Measurements from ENCODE around the gene DOHH. TPM values are rescaled to one million over a fixed set of nuclear protein-coding genes. Genes with fewer than 3 reads are reported as not detected.
"Not testable (repeated sequence)": the region's sequence is repeated elsewhere in the genome, so short reads cannot be mapped to it uniquely, and the experiment has no call there.

Gene DOHH
- total RNA-seq, 1 experiment from 2014 or later: 0.89 TPM

DNA sequence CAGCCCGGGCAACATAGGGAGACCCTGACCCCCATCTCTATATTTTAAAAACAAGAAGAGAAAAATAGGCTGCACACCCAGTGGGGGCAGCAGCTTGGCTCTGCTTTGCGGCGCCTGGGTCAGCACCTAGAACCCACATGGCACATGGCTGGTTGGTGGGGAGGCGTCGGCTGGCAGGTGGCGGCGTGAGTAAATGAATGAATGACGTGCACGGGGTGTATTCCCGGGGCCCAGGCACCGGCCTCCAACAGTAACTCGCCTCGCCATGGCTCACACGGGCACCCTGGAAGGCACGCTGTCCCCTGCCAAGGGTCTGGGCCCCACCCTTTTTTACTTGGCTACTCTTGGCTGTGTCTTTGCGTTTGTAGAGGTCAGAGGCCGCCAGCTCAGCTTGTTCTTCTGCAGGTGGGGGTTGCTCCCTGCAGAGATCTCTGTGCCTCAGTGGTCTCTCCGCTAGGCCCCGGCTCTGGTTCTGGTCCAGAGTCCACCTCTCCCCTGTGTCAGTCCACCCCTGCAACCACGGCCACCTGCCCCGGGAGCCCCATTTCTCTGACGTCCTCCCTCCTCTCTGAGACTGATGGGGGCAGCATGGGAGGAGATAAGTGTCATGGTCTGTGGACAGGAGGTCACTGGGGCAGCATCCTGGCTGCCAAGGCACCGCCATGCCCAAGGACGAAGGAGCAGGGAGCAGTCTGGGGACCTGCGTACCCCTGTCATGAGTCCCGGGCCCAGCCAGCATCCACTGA lies 11.2 kb upstream of the DOHH start:
- peaks cover 20% of the 10 kb centered on the region for H3K4me1 ChIP-seq (ENCODE audit: low read length)
- no peak overlapping the region for H2AFZ ChIP-seq (ENCODE audit: low read length)
- H3K9ac ChIP-seq (ENCODE audit: low read length): no peak overlapping the region
- no peak for DNase-seq
- peaks cover 33% of the 10 kb centered on the region; the same call in 1 of the 2 replicates for H4K20me1 ChIP-seq (ENCODE audit: insufficient read depth, low read depth, low read length)
- H3K9me2 ChIP-seq (replicated peaks; ENCODE audit: insufficient read depth, low read length): no peaks in the 10 kb centered on the region
- peaks cover 98% of the 10 kb centered on the region for H3K79me2 ChIP-seq (ENCODE audit: low read length)
- H3K4me3 ChIP-seq (ENCODE audit: low read length): no peak overlapping the region
- H3K4me2 ChIP-seq (ENCODE audit: low read depth, low read length, poor library complexity, severe bottlenecking): no peak overlapping the region
- H3K36me3 ChIP-seq (ENCODE audit: insufficient read depth, low read length): no peaks in the 10 kb centered on the region
- no peaks in the 10 kb centered on the region for H3K27me3 ChIP-seq (ENCODE audit: low read length)
- no peaks in the 10 kb centered on the region for H3K9me3 ChIP-seq (ENCODE audit: low read length)
- no peak overlapping the region for H3K27ac ChIP-seq (ENCODE audit: low read length)

- H2AFZ ChIP-seq (ENCODE audit: low read length): no peak overlapping the region
- peaks cover 93% of the 10 kb centered on the region for H3K79me2 ChIP-seq (ENCODE audit: low read length)
- H3K36me3 ChIP-seq (ENCODE audit: insufficient read depth, low read length): no peaks in the 10 kb centered on the region
- no peak overlapping the region for H3K4me3 ChIP-seq (ENCODE audit: low read length)
- H3K27me3 ChIP-seq (ENCODE audit: low read length): no peaks in the 10 kb centered on the region
- no peak overlapping the region for H3K4me2 ChIP-seq (ENCODE audit: low read depth, low read length, poor library complexity, severe bottlenecking)
- peaks cover 10% of the 10 kb centered on the region for H3K4me1 ChIP-seq (ENCODE audit: low read length)
- peaks cover 25% of the 10 kb centered on the region; the same call in 1 of the 2 replicates for H4K20me1 ChIP-seq (ENCODE audit: insufficient read depth, low read depth, low read length)
- H3K27ac ChIP-seq (ENCODE audit: low read length): no peak overlapping the region
- no peak for DNase-seq
- H3K9me2 ChIP-seq (replicated peaks; ENCODE audit: insufficient read depth, low read length): no peaks in the 10 kb centered on the region
- H3K9me3 ChIP-seq (ENCODE audit: low read length): no peaks in the 10 kb centered on the region
- H3K9ac ChIP-seq (ENCODE audit: low read length): no peak overlapping the region
These were observed 10.3 kb upstream of the DOHH start for GRCh38 chr19:3510727-3511126.

GRCh38 chr19:3509566-3509989 lies 9.1 kb upstream of the DOHH start:
- Histone ChIP-seq H3K27me3 (ENCODE audit: low read length) (no peaks in the 10 kb centered on the region), H3K79me2 (ENCODE audit: low read length) (peaks cover 87% of the 10 kb centered on the region), H4K20me1 (ENCODE audit: insufficient read depth, low read depth, low read length) (peaks cover 19% of the 10 kb centered on the region; the same call in 1 of the 2 replicates), H3K27ac (ENCODE audit: low read length) (no peak overlapping the region), H3K4me1 (ENCODE audit: low read length) (peaks cover 19% of the 10 kb centered on the region), H3K9me3 (ENCODE audit: low read length) (no peaks in the 10 kb centered on the region), H3K36me3 (ENCODE audit: insufficient read depth, low read length) (no peaks in the 10 kb centered on the region), H3K9ac (ENCODE audit: low read length) (no peak overlapping the region), H3K4me3 (ENCODE audit: low read length) (no peak overlapping the region), H3K4me2 (ENCODE audit: low read depth, low read length, poor library complexity, severe bottlenecking) (no peak overlapping the region), H2AFZ (ENCODE audit: low read length) (no peak overlapping the region), H3K9me2 (replicated peaks; ENCODE audit: insufficient read depth, low read length) (no peaks in the 10 kb centered on the region)
- no peak for DNase-seq

GRCh38 chr19:3508771-3509535 lies 8.5 kb upstream of the DOHH start:
- Histone ChIP-seq H3K4me2 (ENCODE audit: low read depth, low read length, poor library complexity, severe bottlenecking) (no peak overlapping the region), H3K9me2 (replicated peaks; ENCODE audit: insufficient read depth, low read length) (no peaks in the 10 kb centered on the region), H3K4me3 (ENCODE audit: low read length) (no peak overlapping the region), H4K20me1 (ENCODE audit: insufficient read depth, low read depth, low read length) (peaks cover 19% of the 10 kb centered on the region; the same call in 1 of the 2 replicates), H3K27ac (ENCODE audit: low read length) (no peak overlapping the region), H3K9ac (ENCODE audit: low read length) (no peak overlapping the region), H3K36me3 (ENCODE audit: insufficient read depth, low read length) (no peaks in the 10 kb centered on the region), H3K79me2 (ENCODE audit: low read length) (peaks cover 81% of the 10 kb centered on the region), H3K9me3 (ENCODE audit: low read length) (no peaks in the 10 kb centered on the region), H3K27me3 (ENCODE audit: low read length) (no peaks in the 10 kb centered on the region), H2AFZ (ENCODE audit: low read length) (no peak overlapping the region), H3K4me1 (ENCODE audit: low read length) (peaks cover 19% of the 10 kb centered on the region)
- no peak for DNase-seq

DNA sequence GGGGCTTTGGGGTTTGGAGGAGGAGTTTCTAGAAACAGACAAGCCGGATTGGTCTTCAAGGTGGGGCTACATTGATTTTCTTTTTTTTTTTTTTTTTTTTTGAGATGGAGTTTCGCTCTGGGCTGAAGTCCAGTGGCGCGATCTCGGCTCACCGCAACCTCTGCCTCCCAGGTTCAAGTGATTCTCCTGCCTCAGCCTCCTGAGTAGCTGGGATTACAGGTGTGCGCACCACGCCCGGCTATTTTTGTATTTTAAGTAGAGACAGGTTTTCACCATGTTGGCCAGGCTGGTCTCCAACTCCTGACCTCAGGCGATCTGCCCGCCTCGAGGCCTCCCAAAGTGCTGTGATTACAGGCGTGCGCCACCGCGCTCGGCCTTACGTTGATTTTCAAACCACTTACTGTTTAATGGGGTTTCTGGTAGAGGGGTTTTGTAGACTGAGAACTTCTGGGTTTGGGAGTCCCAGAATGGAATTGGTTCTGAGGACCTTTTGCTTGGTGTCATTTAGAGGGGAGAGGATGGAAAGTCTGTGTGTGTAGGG lies 7.7 kb upstream of the DOHH start:
- peaks cover 19% of the 10 kb centered on the region; the same call in 1 of the 2 replicates for H4K20me1 ChIP-seq (ENCODE audit: insufficient read depth, low read depth, low read length)
- H3K27ac ChIP-seq (ENCODE audit: low read length); H3K27me3 ChIP-seq (ENCODE audit: low read length); H3K9me3 ChIP-seq (ENCODE audit: low read length); H3K9ac ChIP-seq (ENCODE audit: low read length); H3K36me3 ChIP-seq (ENCODE audit: insufficient read depth, low read length); H3K4me3 ChIP-seq (ENCODE audit: low read length); H3K4me2 ChIP-seq (ENCODE audit: low read depth, low read length, poor library complexity, severe bottlenecking); H2AFZ ChIP-seq (ENCODE audit: low read length); H3K9me2 ChIP-seq (replicated peaks; ENCODE audit: insufficient read depth, low read length): not testable (repeated sequence)
- H3K4me1 ChIP-seq (ENCODE audit: low read length): peaks cover 19% of the 10 kb centered on the region
- H3K79me2 ChIP-seq (ENCODE audit: low read length): peaks cover 73% of the 10 kb centered on the region
- DNase-seq: peak; percentile 47

DNA sequence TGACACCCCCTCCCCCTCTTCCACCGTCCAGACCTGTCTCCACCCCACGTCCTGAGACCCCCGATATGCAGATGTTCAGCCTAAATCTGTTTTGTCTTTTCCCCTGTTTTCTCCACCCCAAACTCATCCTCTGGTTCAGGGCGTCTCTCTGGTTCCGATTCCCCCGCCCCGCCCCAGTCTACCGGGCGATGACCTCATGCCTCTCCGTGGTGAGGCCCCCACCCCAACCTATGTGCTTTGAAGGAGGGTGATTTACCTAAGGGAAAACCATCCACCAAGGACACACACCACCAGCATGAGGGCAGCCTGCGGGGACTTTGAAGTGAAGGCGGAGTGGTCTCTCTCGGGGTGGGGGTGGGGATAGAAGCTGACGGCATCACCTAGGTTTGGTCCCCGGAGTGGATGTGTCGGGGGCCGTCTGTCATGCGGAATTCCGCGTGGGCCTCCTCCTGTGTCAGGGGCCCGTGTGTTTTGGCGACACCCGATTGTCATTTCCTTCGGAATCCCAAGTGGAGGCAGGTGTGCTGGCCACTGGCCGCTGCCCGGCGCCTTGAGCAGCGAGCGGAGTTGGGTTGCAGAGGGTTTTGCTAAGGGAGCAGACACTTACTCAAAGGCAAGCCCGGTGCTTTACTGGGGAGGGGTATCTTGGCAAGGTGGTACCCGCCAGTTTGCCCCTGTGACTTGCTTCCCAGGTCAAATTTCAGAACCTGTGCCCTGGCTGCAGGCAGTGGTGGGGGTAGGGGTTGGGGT lies 7.1 kb upstream of the DOHH start:
- no peaks in the 10 kb centered on the region for H3K36me3 ChIP-seq (ENCODE audit: insufficient read depth, low read length)
- H3K4me3 ChIP-seq (ENCODE audit: low read length): peak overlapping the region; percentile 88
- no peak overlapping the region for H2AFZ ChIP-seq (ENCODE audit: low read length)
- no peaks in the 10 kb centered on the region for H3K9me3 ChIP-seq (ENCODE audit: low read length)
- DNase-seq: no peak
- H3K4me2 ChIP-seq (ENCODE audit: low read depth, low read length, poor library complexity, severe bottlenecking): peak overlapping the region; percentile 73
- H3K4me1 ChIP-seq (ENCODE audit: low read length): peaks cover 19% of the 10 kb centered on the region
- H4K20me1 ChIP-seq (ENCODE audit: insufficient read depth, low read depth, low read length): peaks cover 19% of the 10 kb centered on the region; the same call in 1 of the 2 replicates
- no peaks in the 10 kb centered on the region for H3K9me2 ChIP-seq (replicated peaks; ENCODE audit: insufficient read depth, low read length)
- peak overlapping the region; percentile 97 for H3K9ac ChIP-seq (ENCODE audit: low read length)
- H3K27me3 ChIP-seq (ENCODE audit: low read length): no peaks in the 10 kb centered on the region
- no peak overlapping the region for H3K27ac ChIP-seq (ENCODE audit: low read length)
- H3K79me2 ChIP-seq (ENCODE audit: low read length): peaks cover 67% of the 10 kb centered on the region

DNA sequence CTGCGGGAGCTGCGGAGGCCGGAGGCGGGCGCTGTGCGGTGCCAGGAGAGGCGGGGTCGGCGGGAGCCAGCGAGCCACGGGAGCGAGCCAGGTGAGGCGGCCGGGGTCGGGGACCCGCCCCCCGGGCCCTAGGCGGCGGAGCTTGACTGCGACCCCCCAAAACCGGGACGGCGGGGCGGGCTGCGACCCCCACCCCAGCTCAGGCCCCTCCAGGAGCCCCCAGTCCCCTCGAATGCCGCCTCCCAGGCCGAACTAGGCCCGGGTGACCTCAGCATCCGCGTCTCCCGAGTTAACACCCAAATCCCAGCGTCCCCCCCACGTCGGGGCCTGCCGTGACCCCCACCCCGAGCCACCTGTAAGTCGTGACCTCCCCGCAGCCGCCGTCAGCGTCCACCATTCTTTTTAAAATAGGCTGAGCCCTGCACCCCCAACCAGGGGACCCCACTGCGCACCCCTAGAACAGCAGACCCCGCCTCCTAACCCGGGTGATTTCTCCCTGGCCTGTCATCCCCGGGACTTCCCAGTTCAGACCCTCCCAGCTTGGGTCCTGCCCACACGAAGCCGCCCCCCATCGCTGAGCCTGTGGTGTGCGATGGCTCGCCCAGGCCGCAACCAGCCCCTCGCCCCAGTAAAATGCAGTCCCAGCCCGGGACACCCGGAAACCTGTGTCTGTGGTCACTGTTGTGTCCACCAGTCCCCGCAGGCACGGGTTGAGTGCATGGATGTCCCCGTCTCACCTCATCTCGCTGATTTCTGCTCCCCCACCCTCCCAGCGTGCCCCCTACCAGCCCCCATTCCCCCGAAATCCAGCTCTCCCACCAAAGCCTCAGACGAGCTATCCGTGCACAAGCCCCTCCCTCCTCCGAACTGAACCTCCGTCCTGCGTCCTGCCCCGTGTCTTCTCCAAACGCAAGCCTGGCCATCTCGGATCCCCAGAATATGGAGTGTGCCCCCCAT lies 6.2 kb upstream of the DOHH start:
- Histone ChIP-seq H3K4me2 (ENCODE audit: low read depth, low read length, poor library complexity, severe bottlenecking) (peak overlapping the region; percentile 73), H3K36me3 (ENCODE audit: insufficient read depth, low read length) (no peaks in the 10 kb centered on the region), H3K9me2 (replicated peaks; ENCODE audit: insufficient read depth, low read length) (no peaks in the 10 kb centered on the region), H3K9ac (ENCODE audit: low read length) (peak overlapping the region; percentile 97), H4K20me1 (ENCODE audit: insufficient read depth, low read depth, low read length) (peaks cover 14% of the 10 kb centered on the region; the same call in 1 of the 2 replicates), H3K27me3 (ENCODE audit: low read length) (no peaks in the 10 kb centered on the region), H3K4me3 (ENCODE audit: low read length) (peak overlapping the region; percentile 88), H3K27ac (ENCODE audit: low read length) (peak overlapping the region; percentile 57), H3K4me1 (ENCODE audit: low read length) (peaks cover 19% of the 10 kb centered on the region), H2AFZ (ENCODE audit: low read length) (no peak overlapping the region), H3K79me2 (ENCODE audit: low read length) (peaks cover 58% of the 10 kb centered on the region), H3K9me3 (ENCODE audit: low read length) (no peaks in the 10 kb centered on the region)
- DNase-seq: peak; percentile 64
